Neural cell (in vitro differentiated cells): ENCODE data around the gene ATPAF1.

Experiments
- EZH2 ChIP-seq: fragments of 200-600, 300-800 bp; shearing (Covaris generic), sonication (generic); IDR thresholded peaks from 2 replicates; pipeline ENCODE4 v1.6.1; 2014; ENCODE audit warnings: antibody characterized with exemption, low read length, borderline replicate concordance, mild to moderate bottlenecking; ENCODE audit not compliant: insufficient read depth, poor library complexity, severe bottlenecking
- POLR2AphosphoS5 ChIP-seq: IDR thresholded peaks from 2 replicates; pipeline ENCODE4 v1.6.1; 2012
- SMC3 ChIP-seq: fragments of 450-650 bp; conservative IDR thresholded peaks from 2 replicates; pipeline ENCODE4 v1.6.1; 2014; ENCODE audit warnings: antibody characterized with exemption, mild to moderate bottlenecking, moderate library complexity; ENCODE audit not compliant: poor library complexity
- TF ChIP-seq, protein P1 (sequence below): fragments of 450-650 bp; IDR thresholded peaks from 2 replicates; pipeline ENCODE4 v1.5.1; 2014; ENCODE audit warnings: antibody characterized with exemption, mild to moderate bottlenecking, moderate library complexity; ENCODE audit not compliant: poor library complexity, severe bottlenecking
- TF ChIP-seq, protein P2 (sequence below): IDR thresholded peaks from 2 replicates; pipeline ENCODE4 v1.6.1; 2012; ENCODE audit warnings: borderline replicate concordance

DNA sequence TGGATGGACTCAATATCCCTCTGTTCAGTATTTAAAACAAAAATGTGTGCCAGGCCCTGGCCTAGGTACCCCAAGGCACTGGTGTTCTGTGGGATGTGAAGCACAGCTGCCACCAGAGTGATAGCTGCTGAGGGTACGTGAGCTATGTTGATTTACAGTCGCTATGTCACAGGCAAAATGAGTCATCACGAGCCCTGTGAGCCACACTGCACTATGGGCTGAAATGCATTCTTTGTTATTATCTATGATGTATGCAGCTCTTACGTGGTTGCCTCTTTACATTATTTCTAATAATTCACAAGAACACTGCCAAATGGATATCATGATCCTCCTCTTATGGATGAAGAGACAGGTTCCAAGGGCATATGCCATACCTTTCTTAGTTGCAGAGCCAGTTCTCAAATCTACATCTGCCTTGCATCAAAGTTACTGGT is 5.6 kb upstream of the ATPAF1 start:
- no peak for TF ChIP-seq SMC3
- no peak for TF ChIP-seq EZH2
- no peak for TF ChIP-seq POLR2AphosphoS5
- TF ChIP-seq, protein P1, sequence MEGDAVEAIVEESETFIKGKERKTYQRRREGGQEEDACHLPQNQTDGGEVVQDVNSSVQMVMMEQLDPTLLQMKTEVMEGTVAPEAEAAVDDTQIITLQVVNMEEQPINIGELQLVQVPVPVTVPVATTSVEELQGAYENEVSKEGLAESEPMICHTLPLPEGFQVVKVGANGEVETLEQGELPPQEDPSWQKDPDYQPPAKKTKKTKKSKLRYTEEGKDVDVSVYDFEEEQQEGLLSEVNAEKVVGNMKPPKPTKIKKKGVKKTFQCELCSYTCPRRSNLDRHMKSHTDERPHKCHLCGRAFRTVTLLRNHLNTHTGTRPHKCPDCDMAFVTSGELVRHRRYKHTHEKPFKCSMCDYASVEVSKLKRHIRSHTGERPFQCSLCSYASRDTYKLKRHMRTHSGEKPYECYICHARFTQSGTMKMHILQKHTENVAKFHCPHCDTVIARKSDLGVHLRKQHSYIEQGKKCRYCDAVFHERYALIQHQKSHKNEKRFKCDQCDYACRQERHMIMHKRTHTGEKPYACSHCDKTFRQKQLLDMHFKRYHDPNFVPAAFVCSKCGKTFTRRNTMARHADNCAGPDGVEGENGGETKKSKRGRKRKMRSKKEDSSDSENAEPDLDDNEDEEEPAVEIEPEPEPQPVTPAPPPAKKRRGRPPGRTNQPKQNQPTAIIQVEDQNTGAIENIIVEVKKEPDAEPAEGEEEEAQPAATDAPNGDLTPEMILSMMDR: no peak
- TF ChIP-seq, protein P2, sequence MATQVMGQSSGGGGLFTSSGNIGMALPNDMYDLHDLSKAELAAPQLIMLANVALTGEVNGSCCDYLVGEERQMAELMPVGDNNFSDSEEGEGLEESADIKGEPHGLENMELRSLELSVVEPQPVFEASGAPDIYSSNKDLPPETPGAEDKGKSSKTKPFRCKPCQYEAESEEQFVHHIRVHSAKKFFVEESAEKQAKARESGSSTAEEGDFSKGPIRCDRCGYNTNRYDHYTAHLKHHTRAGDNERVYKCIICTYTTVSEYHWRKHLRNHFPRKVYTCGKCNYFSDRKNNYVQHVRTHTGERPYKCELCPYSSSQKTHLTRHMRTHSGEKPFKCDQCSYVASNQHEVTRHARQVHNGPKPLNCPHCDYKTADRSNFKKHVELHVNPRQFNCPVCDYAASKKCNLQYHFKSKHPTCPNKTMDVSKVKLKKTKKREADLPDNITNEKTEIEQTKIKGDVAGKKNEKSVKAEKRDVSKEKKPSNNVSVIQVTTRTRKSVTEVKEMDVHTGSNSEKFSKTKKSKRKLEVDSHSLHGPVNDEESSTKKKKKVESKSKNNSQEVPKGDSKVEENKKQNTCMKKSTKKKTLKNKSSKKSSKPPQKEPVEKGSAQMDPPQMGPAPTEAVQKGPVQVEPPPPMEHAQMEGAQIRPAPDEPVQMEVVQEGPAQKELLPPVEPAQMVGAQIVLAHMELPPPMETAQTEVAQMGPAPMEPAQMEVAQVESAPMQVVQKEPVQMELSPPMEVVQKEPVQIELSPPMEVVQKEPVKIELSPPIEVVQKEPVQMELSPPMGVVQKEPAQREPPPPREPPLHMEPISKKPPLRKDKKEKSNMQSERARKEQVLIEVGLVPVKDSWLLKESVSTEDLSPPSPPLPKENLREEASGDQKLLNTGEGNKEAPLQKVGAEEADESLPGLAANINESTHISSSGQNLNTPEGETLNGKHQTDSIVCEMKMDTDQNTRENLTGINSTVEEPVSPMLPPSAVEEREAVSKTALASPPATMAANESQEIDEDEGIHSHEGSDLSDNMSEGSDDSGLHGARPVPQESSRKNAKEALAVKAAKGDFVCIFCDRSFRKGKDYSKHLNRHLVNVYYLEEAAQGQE: no peak
